GM20431 (cell line): ENCODE measurements around the gene ENC1.

Experiments used
- in situ Hi-C: fragments of 300-500 bp; cut with MseI, MboI; formaldehyde crosslinking; loops from one replicate; pipeline ENCODE4 v1.15.0; 2020; ENCODE audit warnings: low sequenced_read_pairs; ENCODE audit not compliant: unreplicated experiment

Gene ENC1

GRCh38 chr5:74621492-74621891 is 19.0 kb downstream of the ENC1 start:
- in situ Hi-C loops, result no loop called here

GRCh38 chr5:74619308-74619707 is 21.2 kb downstream of the ENC1 start:
- in situ Hi-C loops, result no loop called here

GRCh38 chr5:74618106-74618505 is 22.4 kb downstream of the ENC1 start:
- in situ Hi-C loops, result no loop called here

- in situ Hi-C loops, result no loop called here
These were observed 23.3 kb downstream of the ENC1 start for GRCh38 chr5:74617202-74617601.

GRCh38 chr5:74616236-74617146 is 24.0 kb downstream of the ENC1 start:
- in situ Hi-C loops, result no loop called here

GRCh38 chr5:74613283-74613682 is 27.2 kb downstream of the ENC1 start:
- in situ Hi-C loops, result no loop called here

GRCh38 chr5:74612045-74612444 is 28.5 kb downstream of the ENC1 start:
- in situ Hi-C loops, result no loop called here

- in situ Hi-C loops, result no loop called here
These were observed 31.6 kb downstream of the ENC1 start for GRCh38 chr5:74608736-74609601.

- in situ Hi-C loops, result no loop called here
These were observed 34.8 kb downstream of the ENC1 start for GRCh38 chr5:74605759-74606158.

GRCh38 chr5:74603376-74603775 is 37.2 kb downstream of the ENC1 start:
- in situ Hi-C loops, result no loop called here

GRCh38 chr5:74599148-74599547 is 41.4 kb downstream of the ENC1 start:
- in situ Hi-C loops, result no loop called here

- in situ Hi-C loops, result no loop called here
These were observed 41.8 kb downstream of the ENC1 start for GRCh38 chr5:74598731-74599130.

- in situ Hi-C loops, result no loop called here
These were observed 43.6 kb downstream of the ENC1 start for GRCh38 chr5:74596927-74597326.

- in situ Hi-C loops, result no loop called here
These were observed 45.2 kb downstream of the ENC1 start for GRCh38 chr5:74595143-74595925.

GRCh38 chr5:74594137-74595040 is 46.1 kb downstream of the ENC1 start:
- in situ Hi-C loops, result no loop called here

- in situ Hi-C loops, result no loop called here
These were observed 51.1 kb downstream of the ENC1 start for GRCh38 chr5:74589204-74590056.

GRCh38 chr5:74588415-74588814 is 52.1 kb downstream of the ENC1 start:
- in situ Hi-C loops, result no loop called here

- in situ Hi-C loops, result no loop called here
These were observed 52.6 kb downstream of the ENC1 start for GRCh38 chr5:74587890-74588289.
